Measurements from ENCODE around the gene RNF152. TPM values are rescaled to one million over a fixed set of nuclear protein-coding genes. Genes with fewer than 3 reads are reported as not detected.

RNF152 gene
- total RNA-seq, 4 donors from 2014 or later = 1.7 to 6.8 (median 4.4) TPM

DNA sequence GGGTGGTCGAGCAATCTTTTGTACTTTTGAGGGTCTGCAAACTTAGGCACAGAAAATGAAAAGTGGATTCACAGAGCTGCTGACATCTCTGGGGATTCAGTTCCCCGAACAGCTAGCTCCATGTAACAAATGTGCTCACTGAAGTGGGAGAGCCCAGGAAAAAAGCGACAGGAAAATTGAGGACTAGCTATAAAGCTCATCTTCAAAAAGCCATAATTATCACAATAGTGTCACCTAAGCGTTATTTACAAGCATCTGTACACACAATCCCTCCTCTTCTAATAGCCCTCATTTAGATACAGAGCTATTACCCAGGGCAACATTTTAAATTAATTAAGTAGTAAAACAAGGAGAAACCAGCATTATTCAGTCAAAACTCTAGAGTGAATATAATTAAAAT, 36.1 kb downstream of the RNF152 start:
- ATAC-seq = no peak
- H3K4me1 ChIP-seq = peaks cover 0 to 20% of the 10 kb centered on the region in 2 donors

GRCh38 chr18:61855449-61856378, 37.1 kb downstream of the RNF152 start:
- Histone ChIP-seq H3K27me3 (no peaks in the 10 kb centered on the region), H3K4me3 (no peak overlapping the region), H3K36me3 (no peaks in the 10 kb centered on the region), H3K27ac (no peak overlapping the region), H3K4me1 (peaks cover 0 to 20% of the 10 kb centered on the region in 2 donors), H3K9me3 (no peaks in the 10 kb centered on the region)
- in situ Hi-C loops (cut with MboI; ENCODE audit: low sequenced_read_pairs in 4 of 4) (no loop called here), intact Hi-C loops (cut with DNase I; ENCODE audit: low total_unique reads) (no loop called here)
- ATAC-seq = no peak
- DNase-seq = no peak
- TF ChIP-seq CTCF (IDR thresholded peaks at IDR 0.05 in 4 of 5, conservative IDR thresholded peaks at IDR 0.05 in 1 of 5) (no peak), POLR2A (IDR thresholded peaks at IDR 0.05) (no peak)

More for the DNA sequence above, 36.1 kb downstream of the RNF152 start:
- TF ChIP-seq CTCF (IDR thresholded peaks at IDR 0.05 in 4 of 5, conservative IDR thresholded peaks at IDR 0.05 in 1 of 5) (no peak), POLR2A (IDR thresholded peaks at IDR 0.05) (no peak)
- no peak overlapping the region for H3K27ac ChIP-seq
- no peaks in the 10 kb centered on the region for H3K36me3 ChIP-seq
- H3K9me3 ChIP-seq = no peaks in the 10 kb centered on the region
- no peak for DNase-seq
- in situ Hi-C loops (cut with MboI; ENCODE audit: low sequenced_read_pairs in 4 of 4) (no loop called here), intact Hi-C loops (cut with DNase I; ENCODE audit: low total_unique reads) (no loop called here)
- no peak overlapping the region for H3K4me3 ChIP-seq
- H3K27me3 ChIP-seq = no peaks in the 10 kb centered on the region

DNA sequence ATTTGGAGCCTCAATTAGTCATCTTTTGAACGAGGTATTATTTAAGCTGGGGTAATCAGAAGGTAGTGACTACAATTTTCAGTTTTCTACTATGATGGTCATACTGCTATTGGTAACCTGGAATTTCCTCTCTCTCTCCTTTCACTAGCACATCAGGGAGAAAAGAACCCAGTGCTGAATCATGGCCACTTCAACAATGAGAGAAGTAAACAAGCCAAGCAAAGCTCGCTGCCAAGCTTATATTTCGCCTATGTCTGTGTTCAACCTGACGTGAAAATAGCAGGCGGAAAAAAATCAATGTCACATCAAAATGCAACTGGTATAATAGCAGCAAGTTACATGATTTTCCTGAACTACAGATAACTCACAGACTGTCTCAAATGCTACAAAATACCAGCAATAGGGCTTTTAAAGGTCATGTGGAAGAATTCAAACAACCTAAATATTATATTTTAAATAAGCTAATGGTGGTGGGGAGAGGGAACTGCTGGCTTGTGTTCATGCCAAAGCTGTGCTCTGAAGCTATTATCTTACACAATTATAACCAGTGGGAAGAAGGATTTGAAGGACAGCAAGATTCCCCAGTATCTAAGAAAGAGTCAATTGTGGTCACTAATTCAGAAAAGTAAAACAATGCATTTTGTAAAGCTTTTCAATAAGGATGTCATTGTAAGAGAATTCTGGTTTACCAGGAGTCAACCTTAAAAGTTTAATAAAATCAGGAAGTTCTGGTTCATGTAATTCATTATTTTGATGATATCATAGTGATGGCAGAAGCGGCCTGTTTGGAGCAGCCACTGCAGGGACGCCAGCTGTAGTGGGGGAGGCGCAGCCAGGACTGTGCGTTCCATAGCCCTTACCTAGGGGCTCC, 38.0 kb downstream of the RNF152 start:
- Histone ChIP-seq H3K27ac (no peak overlapping the region), H3K36me3 (no peaks in the 10 kb centered on the region), H3K27me3 (no peaks in the 10 kb centered on the region), H3K4me1 (peaks cover 0 to 20% of the 10 kb centered on the region in 2 donors), H3K4me3 (no peak overlapping the region), H3K9me3 (no peaks in the 10 kb centered on the region)
- intact Hi-C loops (cut with DNase I; ENCODE audit: low total_unique reads) = loop anchor here (5.0 kb wide), 1 partner anchor 593 kb away; no protein-coding TSS in a partner anchor
- no peak for DNase-seq
- ATAC-seq = no peak
- TF ChIP-seq POLR2A (IDR thresholded peaks at IDR 0.05) (no peak), CTCF (IDR thresholded peaks at IDR 0.05 in 4 of 5, conservative IDR thresholded peaks at IDR 0.05 in 1 of 5) (no peak)
- in situ Hi-C loops (cut with MboI; ENCODE audit: low sequenced_read_pairs in 4 of 4) = no loop called here

DNA sequence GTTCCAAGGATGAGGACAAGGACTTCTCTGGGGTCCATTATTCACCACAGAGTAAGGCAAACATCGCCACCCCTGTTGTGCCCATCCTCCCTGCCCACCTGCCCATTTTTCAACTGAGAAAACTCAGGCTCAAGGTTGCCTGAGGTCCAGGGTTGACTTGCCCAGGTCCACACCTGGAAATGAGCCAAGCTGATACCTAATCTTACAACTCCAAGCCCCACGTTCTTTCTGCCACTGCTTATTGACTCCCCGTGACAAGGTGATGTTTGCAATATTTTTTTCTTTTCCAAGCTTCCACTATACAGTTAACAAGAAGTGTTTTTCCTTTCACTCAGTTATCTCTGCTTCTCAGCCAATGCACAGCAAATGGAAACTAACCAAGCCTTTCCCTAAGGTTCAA, 39.0 kb downstream of the RNF152 start:
- TF ChIP-seq POLR2A (IDR thresholded peaks at IDR 0.05) (no peak), CTCF (IDR thresholded peaks at IDR 0.05 in 4 of 5, conservative IDR thresholded peaks at IDR 0.05 in 1 of 5) (no peak)
- peaks cover 0 to 20% of the 10 kb centered on the region in 2 donors for H3K4me1 ChIP-seq
- H3K27me3 ChIP-seq = no peaks in the 10 kb centered on the region
- intact Hi-C loops (cut with DNase I; ENCODE audit: low total_unique reads) = loop anchor here (5.0 kb wide), 1 partner anchor 592 kb away; no protein-coding TSS in a partner anchor
- no peaks in the 10 kb centered on the region for H3K9me3 ChIP-seq
- no peak overlapping the region for H3K27ac ChIP-seq
- H3K4me3 ChIP-seq = no peak overlapping the region
- no peak for ATAC-seq
- in situ Hi-C loops (cut with MboI; ENCODE audit: low sequenced_read_pairs in 4 of 4) = no loop called here
- no peak for DNase-seq
- no peaks in the 10 kb centered on the region for H3K36me3 ChIP-seq

Data from gastrocnemius medialis (tissue), 4 donors.